HFFc6 (cell line): ENCODE measurements around the gene AKAP6. TPM values are rescaled to one million over a fixed set of nuclear protein-coding genes. Genes with fewer than 3 reads are reported as not detected.

Experiments
- DNase-seq: peaks from one replicate; pipeline ENCODE4 v3.0.0-alpha.2; 2018
- H3K27ac Mint-ChIP-seq: 2 replicates; pipeline ENCODE4 v1.8.0; 2020; ENCODE audit warnings: mild to moderate bottlenecking, mixed read lengths
- H3K27me3 Mint-ChIP-seq: 2 replicates; pipeline ENCODE4 v1.8.0; 2021; ENCODE audit warnings: mild to moderate bottlenecking, moderate library complexity, mixed read lengths; ENCODE audit not compliant: insufficient read depth
- H3K36me3 Mint-ChIP-seq: 2 replicates; pipeline ENCODE4 v1.8.0; 2021; ENCODE audit warnings: low read depth, mixed read lengths
- H3K4me1 Mint-ChIP-seq: 2 replicates; pipeline ENCODE4 v1.8.0; 2020; ENCODE audit warnings: low read depth, mixed read lengths
- H3K4me3 Mint-ChIP-seq: 2 replicates; pipeline ENCODE4 v1.8.0; 2020; ENCODE audit warnings: mild to moderate bottlenecking, moderate library complexity, mixed read lengths
- H3K9me3 Mint-ChIP-seq: 2 replicates; pipeline ENCODE4 v1.8.0; 2020; ENCODE audit warnings: mild to moderate bottlenecking, mixed read lengths
- CTCF ChIP-seq: fragments of 200-600 bp; sonication (generic); IDR thresholded peaks from 2 replicates; pipeline ENCODE4 v1.5.0; 2021; ENCODE audit warnings: antibody characterized with exemption, mild to moderate bottlenecking
- total RNA-seq, 6 experiments: library from RNA; stranded (reverse); fragmentation: NEBNext Ultra II Directional; extraction: Animal tissue kit (Norgen Biotek cat#: 25700); gene quantifications; 2 replicates in 1 of 6; 3 replicates in 5 of 6; pipeline ENCODE4 v1.2.3, GENCODE V29; 2021

The AKAP6 gene
- total RNA-seq, 6 experiments from 2014 or later = 6.1 to 9.8 (median 6.5) TPM

DNA sequence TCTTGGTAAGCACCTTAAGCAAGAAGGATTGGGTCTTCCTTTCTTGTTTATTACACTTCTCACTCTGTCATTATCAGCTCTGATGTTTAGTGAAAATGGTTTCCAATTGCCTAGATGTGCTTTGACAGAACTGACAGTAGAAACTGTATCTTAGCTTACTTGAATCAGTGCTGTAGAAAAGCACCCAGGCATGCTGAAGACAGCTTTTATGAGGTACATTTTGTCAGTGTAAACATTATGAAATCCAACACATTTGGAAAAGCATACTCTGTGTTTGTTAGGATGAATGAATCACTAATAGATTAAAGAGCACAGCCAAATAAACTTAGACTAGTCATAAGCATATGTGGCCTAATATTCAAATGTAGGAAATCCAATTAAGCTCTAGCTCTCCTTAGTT, 319.3 kb downstream of the AKAP6 start:
- no peaks in the 10 kb centered on the region for H3K9me3 Mint-ChIP-seq
- peaks cover 15% of the 10 kb centered on the region for H3K4me1 Mint-ChIP-seq
- H3K27me3 Mint-ChIP-seq = no peaks in the 10 kb centered on the region
- no peaks in the 10 kb centered on the region for H3K36me3 Mint-ChIP-seq
- no peak for TF ChIP-seq CTCF
- DNase-seq = peak; percentile 75
- no peak overlapping the region for H3K27ac Mint-ChIP-seq
- no peak overlapping the region for H3K4me3 Mint-ChIP-seq

GRCh38 chr14:32650030-32650429, 320.9 kb downstream of the AKAP6 start:
- Mint-ChIP-seq H3K27me3 (no peaks in the 10 kb centered on the region), H3K36me3 (no peaks in the 10 kb centered on the region), H3K4me3 (no peak overlapping the region)

GRCh38 chr14:32650665-32651064, 321.6 kb downstream of the AKAP6 start:
- Mint-ChIP-seq H3K27ac (no peak overlapping the region), H3K27me3 (no peaks in the 10 kb centered on the region), H3K36me3 (no peaks in the 10 kb centered on the region), H3K9me3 (no peaks in the 10 kb centered on the region), H3K4me3 (no peak overlapping the region), H3K4me1 (peaks cover 15% of the 10 kb centered on the region)
- DNase-seq = no peak
- TF ChIP-seq CTCF = no peak

More at GRCh38 chr14:32650030-32650429, 320.9 kb downstream of the AKAP6 start:
- no peak overlapping the region for H3K27ac Mint-ChIP-seq
- no peaks in the 10 kb centered on the region for H3K9me3 Mint-ChIP-seq
- TF ChIP-seq CTCF = no peak
- DNase-seq = no peak
- H3K4me1 Mint-ChIP-seq = peaks cover 15% of the 10 kb centered on the region

DNA sequence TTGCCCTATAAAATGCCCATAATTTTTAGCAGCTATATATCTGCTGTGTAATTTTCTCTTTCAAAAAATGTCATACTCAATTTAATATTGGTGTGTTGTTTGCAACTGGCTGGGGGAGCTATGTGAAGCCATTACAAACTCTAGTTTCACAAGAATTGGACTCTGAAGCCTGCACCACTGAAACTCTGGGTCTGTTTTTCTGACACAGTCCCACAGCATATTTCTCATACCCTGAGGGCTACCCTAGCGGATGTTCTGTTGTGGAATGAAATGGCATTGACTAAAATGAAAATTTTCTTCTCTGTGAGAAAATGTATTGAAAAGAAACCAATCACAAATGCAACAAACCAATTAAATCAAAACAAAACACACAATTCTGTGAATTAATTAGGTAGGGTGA, 325.0 kb downstream of the AKAP6 start:
- Mint-ChIP-seq H3K36me3 (no peaks in the 10 kb centered on the region), H3K4me3 (no peak overlapping the region), H3K27me3 (no peaks in the 10 kb centered on the region), H3K27ac (no peak overlapping the region), H3K4me1 (peaks cover 18% of the 10 kb centered on the region), H3K9me3 (no peaks in the 10 kb centered on the region)
- no peak for TF ChIP-seq CTCF
- no peak for DNase-seq

- Mint-ChIP-seq H3K36me3 (no peaks in the 10 kb centered on the region), H3K27me3 (no peaks in the 10 kb centered on the region; the same call in 1 of the 2 replicates), H3K27ac (peak overlapping the region; percentile 58), H3K4me3 (no peak overlapping the region), H3K4me1 (peaks cover 18% of the 10 kb centered on the region), H3K9me3 (no peaks in the 10 kb centered on the region)
- TF ChIP-seq CTCF = no peak
- DNase-seq = no peak
Observed at GRCh38 chr14:32656601-32657000, 327.5 kb downstream of the AKAP6 start.

DNA sequence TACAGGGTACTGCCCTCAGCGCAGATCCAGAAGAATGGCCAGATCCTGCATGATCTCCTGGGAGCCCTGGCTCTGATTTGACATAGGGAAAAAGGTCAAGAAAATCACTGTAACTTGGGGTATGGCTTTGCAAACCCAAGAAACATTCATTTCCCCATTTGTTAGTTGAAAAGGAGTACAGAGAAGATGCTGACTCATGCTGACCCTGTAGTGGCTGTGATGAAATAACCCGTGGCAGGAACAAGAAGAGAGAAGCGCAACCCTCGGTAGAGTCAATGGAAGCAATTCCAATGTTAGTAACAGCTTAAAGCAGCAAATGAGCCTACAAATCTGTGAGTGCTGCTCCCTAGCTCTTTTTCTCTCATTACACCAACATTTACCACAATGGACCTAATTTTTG, 328.0 kb downstream of the AKAP6 start:
- H3K4me3 Mint-ChIP-seq = peak overlapping the region; percentile 5; the same call in 1 of the 2 replicates
- H3K36me3 Mint-ChIP-seq = no peaks in the 10 kb centered on the region
- TF ChIP-seq CTCF = no peak
- H3K27me3 Mint-ChIP-seq = no peaks in the 10 kb centered on the region; the same call in 1 of the 2 replicates
- DNase-seq = peak; percentile 40
- no peaks in the 10 kb centered on the region for H3K9me3 Mint-ChIP-seq
- H3K27ac Mint-ChIP-seq = peak overlapping the region; percentile 58
- peaks cover 23% of the 10 kb centered on the region for H3K4me1 Mint-ChIP-seq
